OCI-LY3 (cell line): Measurements from ENCODE around the gene NEK9.

ENCODE experiments used
- H2AFZ ChIP-seq: fragments of 200-600, 300-600 bp; shearing (Covaris generic); 2 replicates; pipeline ENCODE4 v1.6.0; 2014; ENCODE audit warnings: antibody characterized with exemption, low read depth, low read length
- H3K27ac ChIP-seq: fragments of 200-600, 300-600 bp; sonication (generic); 2 replicates; pipeline ENCODE4 v1.5.1; 2014; ENCODE audit warnings: mild to moderate bottlenecking, low read length, moderate library complexity, mixed read lengths
- H3K27me3 ChIP-seq: fragments of 200-600, 300-600 bp; sonication (generic); 2 replicates; pipeline ENCODE4 v1.6.1; 2014; ENCODE audit warnings: low read depth, low read length, mixed read lengths
- H3K36me3 ChIP-seq: fragments of 200-600, 300-600 bp; sonication (generic); replicated peaks from 2 replicates; pipeline ENCODE3; 2014; ENCODE audit warnings: low read depth, low read length, mixed read lengths
- H3K4me1 ChIP-seq: fragments of 300-600, 200-600 bp; sonication (generic); 2 replicates; pipeline ENCODE4 v1.6.1; 2014; ENCODE audit warnings: low read length, mixed read lengths
- H3K4me2 ChIP-seq: fragments of 200-600, 300-600 bp; sonication (generic); 2 replicates; pipeline ENCODE4 v1.6.1; 2014; ENCODE audit warnings: low read length, mixed read lengths
- H3K4me3 ChIP-seq: fragments of 300-600, 200-600 bp; sonication (generic); 2 replicates; pipeline ENCODE4 v1.5.1; 2014; ENCODE audit warnings: antibody characterized with exemption, mild to moderate bottlenecking, low read length, moderate library complexity
- H3K79me2 ChIP-seq: fragments of 300-600, 200-600 bp; shearing (Covaris generic); 2 replicates; pipeline ENCODE4 v1.6.1; 2014; ENCODE audit warnings: mild to moderate bottlenecking, low read length, mixed read lengths
- H3K9ac ChIP-seq: fragments of 300-600, 200-600 bp; shearing (Covaris generic); 2 replicates; pipeline ENCODE4 v1.6.0; 2014; ENCODE audit warnings: mild to moderate bottlenecking, low read length, moderate library complexity
- H3K9me3 ChIP-seq: fragments of 200-600, 300-600 bp; shearing (Covaris generic); 2 replicates; pipeline ENCODE4 v1.6.1; 2014; ENCODE audit warnings: low read length, mixed read lengths; ENCODE audit not compliant: insufficient read depth
- H4K20me1 ChIP-seq: fragments of 200-600, 300-600 bp; sonication (generic); 2 replicates; pipeline ENCODE4 v1.6.1; 2016; ENCODE audit warnings: low read length, mixed read lengths; ENCODE audit not compliant: insufficient read depth
- CTCF ChIP-seq: fragments of 200-600, 300-600 bp; sonication (generic); IDR thresholded peaks from 2 replicates; pipeline ENCODE4 v1.5.1; 2014; ENCODE audit warnings: antibody characterized with exemption, low read length, low read depth
- EZH2phosphoT487 ChIP-seq: fragments of 200-600 bp; shearing (Covaris generic); IDR thresholded peaks from 2 replicates; pipeline ENCODE4 v1.6.1; 2018; ENCODE audit warnings: antibody characterized with exemption, mixed run types, low read depth

NEK9 gene

GRCh38 chr14:75088566-75089373 is 38.1 kb downstream of the NEK9 start:
- Histone ChIP-seq H3K4me2 (no peak overlapping the region), H3K9ac (no peak overlapping the region), H3K4me3 (no peak overlapping the region), H3K4me1 (no peaks in the 10 kb centered on the region), H3K79me2 (no peaks in the 10 kb centered on the region), H4K20me1 (no peaks in the 10 kb centered on the region), H3K27me3 (no peaks in the 10 kb centered on the region), H3K9me3 (no peaks in the 10 kb centered on the region), H2AFZ (no peak overlapping the region), H3K27ac (no peak overlapping the region), H3K36me3 (peaks cover 49% of the 10 kb centered on the region)
- TF ChIP-seq CTCF = peak; percentile 79
- no peak for TF ChIP-seq EZH2phosphoT487

DNA sequence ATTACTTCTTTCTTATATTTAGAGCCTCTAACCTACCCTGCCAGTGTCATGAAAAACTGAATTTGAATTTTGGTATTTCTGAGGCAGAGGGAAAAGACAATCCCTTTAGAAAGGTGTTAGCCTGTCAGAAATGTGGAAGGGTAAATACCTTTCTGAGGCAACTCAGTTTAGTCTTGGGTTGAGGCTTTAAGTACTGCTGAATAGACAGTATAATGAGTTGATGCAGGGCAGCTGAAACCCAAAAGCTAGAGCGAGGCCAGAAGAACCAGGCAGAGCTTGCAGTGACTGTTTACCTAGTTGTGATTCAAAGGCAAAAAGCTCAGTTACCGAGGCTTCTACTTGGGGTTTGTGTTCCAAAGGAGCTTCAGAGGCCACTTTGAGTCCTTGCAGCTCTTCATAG is 38.7 kb downstream of the NEK9 start:
- Histone ChIP-seq H3K27ac (no peak overlapping the region), H3K79me2 (no peaks in the 10 kb centered on the region), H3K4me1 (no peaks in the 10 kb centered on the region), H3K27me3 (no peaks in the 10 kb centered on the region), H3K9ac (no peak overlapping the region), H3K36me3 (peaks cover 51% of the 10 kb centered on the region), H2AFZ (no peak overlapping the region), H4K20me1 (no peaks in the 10 kb centered on the region), H3K4me2 (no peak overlapping the region), H3K4me3 (no peak overlapping the region), H3K9me3 (no peaks in the 10 kb centered on the region)
- no peak for TF ChIP-seq EZH2phosphoT487
- no peak for TF ChIP-seq CTCF

- Histone ChIP-seq H3K4me1 (no peaks in the 10 kb centered on the region), H3K9me3 (no peaks in the 10 kb centered on the region), H3K79me2 (no peaks in the 10 kb centered on the region), H4K20me1 (no peaks in the 10 kb centered on the region), H3K4me3 (no peak overlapping the region), H3K9ac (no peak overlapping the region), H3K27ac (no peak overlapping the region), H2AFZ (no peak overlapping the region), H3K4me2 (no peak overlapping the region), H3K27me3 (no peaks in the 10 kb centered on the region), H3K36me3 (peaks cover 54% of the 10 kb centered on the region)
- TF ChIP-seq CTCF (peak; percentile 10; the same call in 1 of the 2 replicates), EZH2phosphoT487 (no peak)
Observed at GRCh38 chr14:75084513-75084912, 42.3 kb downstream of the NEK9 start.

GRCh38 chr14:75083271-75083670 is 43.6 kb downstream of the NEK9 start:
- no peaks in the 10 kb centered on the region for H3K9me3 ChIP-seq
- H3K27me3 ChIP-seq = no peaks in the 10 kb centered on the region
- H3K9ac ChIP-seq = no peak overlapping the region
- no peak overlapping the region for H2AFZ ChIP-seq
- H3K27ac ChIP-seq = no peak overlapping the region
- H3K79me2 ChIP-seq = no peaks in the 10 kb centered on the region
- H3K36me3 ChIP-seq = peaks cover 53% of the 10 kb centered on the region
- H3K4me1 ChIP-seq = no peaks in the 10 kb centered on the region
- H4K20me1 ChIP-seq = no peaks in the 10 kb centered on the region
- no peak overlapping the region for H3K4me3 ChIP-seq
- H3K4me2 ChIP-seq = no peak overlapping the region
- no peak for TF ChIP-seq EZH2phosphoT487
